Right ventricle myocardium inferior (tissue), 1 donor: ENCODE measurements around the gene COL4A6. TPM values are rescaled to one million over a fixed set of nuclear protein-coding genes. Genes with fewer than 3 reads are reported as not detected.

ENCODE experiments used
- ATAC-seq: fragments of 200-7000 bp; cut with Tn5 transposase; one replicate; pipeline ENCODE4 v1.9.1; 2020; ENCODE audit warnings: mild to moderate bottlenecking, moderate library complexity
- DNase-seq: peaks from one replicate; pipeline ENCODE4 v3.0.0; 2021; ENCODE audit errors: missing footprints
- intact Hi-C: fragments of 100-400 bp; cut with DNase I; formaldehyde crosslinking; loops from one replicate; pipeline ENCODE4 v1.11.0; 2022
- total RNA-seq: library from RNA; stranded (reverse); fragmentation: NEBNext Ultra II Directional; extraction: Animal tissue kit (Norgen Biotek cat#: 25700); gene quantifications from one replicate; pipeline ENCODE4 v1.2.1, GENCODE V29; 2021
- donor health status: DM: no; HTN: yes; CAD: no; lungs with severe emphysema.

COL4A6 gene
- total RNA-seq, 1 donor from 2014 or later, result 8.3 TPM

DNA sequence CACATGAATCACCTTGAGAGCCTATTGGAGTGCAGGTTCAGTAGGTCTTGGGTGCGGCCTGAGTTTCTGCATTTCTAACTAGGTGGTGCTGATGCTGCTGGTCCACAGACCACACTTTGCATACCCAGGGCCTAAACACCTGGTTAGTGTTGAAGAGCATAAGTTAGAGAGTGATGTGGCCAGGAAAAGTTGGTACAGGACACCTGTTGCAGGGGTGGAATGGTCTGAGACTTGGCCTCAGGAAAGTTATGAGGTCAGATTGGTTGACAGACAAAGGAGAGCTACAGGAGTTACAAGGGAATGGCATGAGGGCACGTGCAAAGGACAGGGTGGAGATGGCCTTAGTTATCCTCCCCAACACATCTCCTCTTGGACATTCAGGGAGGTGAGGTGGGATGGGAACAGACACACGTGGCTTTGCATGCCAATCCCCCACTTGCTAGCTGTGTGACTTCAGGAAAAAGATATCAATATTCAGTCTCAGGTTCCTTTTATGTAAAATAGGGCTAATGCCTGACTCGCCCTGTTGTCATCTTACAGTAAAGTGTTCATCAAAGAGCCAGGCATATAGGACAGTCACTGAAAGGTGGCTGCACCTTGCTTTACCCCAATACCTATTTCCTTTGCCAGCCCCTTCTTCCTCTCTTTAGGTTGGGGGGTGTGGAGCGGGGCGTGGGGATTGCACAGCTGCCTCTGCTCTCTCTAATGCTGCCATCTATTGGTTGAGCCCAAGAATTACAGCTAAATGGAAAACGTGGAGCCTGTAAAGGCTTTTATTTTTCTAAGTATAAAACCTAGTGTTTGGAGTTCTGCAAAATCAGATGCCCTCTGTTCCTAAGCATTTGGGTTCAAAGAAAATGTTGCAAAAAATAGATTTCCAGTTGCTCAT is 299.2 kb downstream of the COL4A6 start:
- DNase-seq (no peak), ATAC-seq (no peak)
- intact Hi-C loops, result loop anchor here (5.0 kb wide), 2 partner anchors 47 to 122 kb away; partner anchors contain the start of genes ATG4A and PSMD10

DNA sequence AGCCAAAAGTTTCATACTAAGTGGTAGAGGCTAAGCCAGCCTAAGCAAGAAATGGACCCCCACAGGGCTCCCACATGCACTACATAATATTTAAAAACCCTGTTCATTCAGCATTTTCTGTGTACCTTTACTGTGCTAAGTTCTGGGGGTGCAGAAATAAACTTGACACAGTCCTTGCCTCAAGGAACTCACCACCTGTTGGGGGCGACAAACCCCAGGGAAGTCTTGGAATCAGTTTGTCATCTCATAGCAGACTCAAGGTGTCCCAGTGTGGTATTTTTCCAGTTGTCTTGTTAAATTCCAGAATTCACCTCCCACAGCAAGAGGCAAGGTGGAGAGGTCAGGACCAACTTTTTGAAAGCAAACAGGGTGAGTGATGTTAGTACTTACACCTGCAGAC is 303.5 kb downstream of the COL4A6 start:
- intact Hi-C loops, result loop anchor here (5.0 kb wide), 2 partner anchors 42 to 117 kb away; partner anchors contain the start of genes ATG4A and PSMD10
- ATAC-seq, result no peak

DNA sequence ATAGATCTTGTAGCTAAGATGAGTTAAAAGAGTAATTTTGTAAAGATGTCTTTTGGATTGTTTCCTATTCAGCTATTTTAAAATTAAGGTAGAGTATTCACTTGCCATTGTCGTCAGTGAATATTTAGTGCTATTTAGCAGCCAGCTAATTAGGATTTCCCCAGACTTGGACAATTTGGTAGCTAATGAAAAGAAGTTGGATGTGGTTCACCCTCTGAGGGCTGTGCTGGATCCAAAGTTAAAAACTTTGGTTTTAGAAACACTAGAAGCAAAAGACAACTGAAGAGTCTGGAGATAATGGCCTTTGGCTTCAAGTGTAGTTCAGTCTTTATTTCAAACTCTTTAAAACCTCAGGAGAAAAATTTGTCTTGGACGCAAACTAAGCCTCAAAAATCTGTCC is 305.3 kb downstream of the COL4A6 start:
- ATAC-seq (no peak), DNase-seq (no peak)
- intact Hi-C loops, result no loop called here

More for the DNA sequence above, 303.5 kb downstream of the COL4A6 start:
- no peak for DNase-seq

DNA sequence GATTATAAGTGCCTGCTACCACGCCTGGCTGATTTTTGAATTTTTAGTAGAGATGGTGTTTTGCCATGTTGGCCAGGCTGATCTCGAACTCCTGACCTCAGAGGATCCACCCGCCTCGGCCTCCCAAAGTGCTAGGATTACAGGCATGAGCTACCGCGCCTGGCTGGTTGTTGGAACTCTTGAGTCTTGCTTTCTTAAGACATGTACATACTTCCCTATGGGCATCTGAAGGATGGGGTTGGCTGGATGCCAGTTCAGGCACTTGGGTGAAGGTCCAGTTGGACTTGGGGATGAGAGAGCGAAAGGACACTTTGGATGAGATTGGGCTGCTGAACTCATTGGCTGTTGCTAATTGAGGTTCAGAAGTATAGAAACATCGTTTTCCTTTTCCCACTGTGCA is 306.2 kb downstream of the COL4A6 start:
- ATAC-seq (no peak), DNase-seq (no peak)
- intact Hi-C loops, result no loop called here

DNA sequence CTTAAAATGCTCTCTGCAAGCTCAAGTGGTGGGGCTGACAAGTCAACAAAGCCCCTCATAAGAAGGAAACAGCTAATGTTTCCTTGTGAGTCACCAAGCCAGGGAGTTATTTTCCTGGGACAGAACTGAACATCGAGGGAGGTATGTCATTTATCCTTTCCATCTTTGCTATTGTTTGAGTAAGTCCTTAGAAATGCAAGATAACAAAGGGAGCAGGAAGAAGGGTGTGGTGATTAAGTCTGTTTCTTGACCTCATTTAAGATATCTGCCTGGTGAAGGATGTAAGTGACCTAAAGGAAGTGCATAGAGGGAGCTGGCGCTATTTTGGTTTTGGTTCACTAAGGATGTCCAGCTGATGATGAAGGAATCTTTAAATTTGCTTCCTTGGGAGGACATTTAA is 306.8 kb downstream of the COL4A6 start:
- ATAC-seq (no peak), DNase-seq (no peak)
- intact Hi-C loops, result no loop called here

DNA sequence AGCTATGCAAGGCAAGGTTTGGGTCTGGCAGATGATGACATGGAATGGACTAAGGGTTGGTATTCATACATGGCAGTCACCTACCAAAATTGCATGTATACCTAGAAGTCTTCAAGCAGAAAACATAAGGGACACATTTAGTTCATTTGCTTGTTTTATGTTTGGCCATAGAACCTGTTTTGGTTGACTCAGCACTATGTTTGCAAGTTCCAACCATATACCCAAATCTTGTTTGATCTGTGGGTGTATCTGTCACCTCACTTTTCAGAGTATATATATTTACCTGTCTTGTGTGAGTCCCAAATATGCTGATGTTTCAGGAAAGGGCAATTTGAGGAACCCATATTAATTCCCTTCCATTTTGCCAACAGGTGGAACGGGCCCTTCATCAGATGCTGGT is 307.3 kb downstream of the COL4A6 start:
- intact Hi-C loops, result no loop called here
- ATAC-seq, result no peak
- DNase-seq, result no peak

DNA sequence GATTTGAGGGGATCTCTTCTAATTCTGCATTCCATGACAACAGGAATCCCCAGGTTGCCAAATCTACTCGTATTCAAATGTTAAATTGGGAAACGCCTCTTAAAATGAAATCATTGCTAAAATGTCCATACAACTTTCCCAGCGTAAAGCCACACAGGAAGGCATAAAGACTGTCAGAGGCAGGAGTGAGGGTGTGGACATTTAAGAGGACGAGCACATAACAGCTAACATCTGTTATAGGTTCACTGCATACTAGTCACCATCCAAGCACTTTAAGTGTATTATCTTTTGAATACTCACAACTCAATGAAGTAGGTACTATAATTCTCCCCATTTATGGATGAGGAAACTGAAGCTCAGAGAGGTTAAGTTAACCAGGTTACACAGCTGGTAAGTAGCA is 311.1 kb downstream of the COL4A6 start:
- no peak for ATAC-seq
- intact Hi-C loops, result no loop called here

DNA sequence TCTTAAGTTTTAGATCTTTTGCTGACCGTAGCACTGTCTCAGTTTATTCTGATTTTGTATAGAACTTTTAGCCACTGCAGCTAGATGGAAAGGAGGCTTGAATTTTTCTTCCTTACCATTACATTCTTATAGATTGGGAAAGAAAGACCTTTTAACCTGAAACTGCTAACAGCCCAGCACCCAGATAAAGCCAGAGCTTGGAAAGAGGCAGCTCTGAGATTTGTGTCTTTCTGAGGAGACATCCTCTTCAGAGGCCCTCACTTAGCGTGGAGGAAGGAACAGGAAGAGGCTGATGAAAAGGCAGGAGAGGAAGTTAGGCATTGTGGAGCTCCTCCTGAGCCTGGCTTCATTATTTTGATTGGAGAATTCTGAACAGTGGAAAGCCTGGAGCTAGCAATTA is 311.6 kb downstream of the COL4A6 start:
- intact Hi-C loops, result no loop called here

More for the DNA sequence above, 311.1 kb downstream of the COL4A6 start:
- DNase-seq, result no peak

DNA sequence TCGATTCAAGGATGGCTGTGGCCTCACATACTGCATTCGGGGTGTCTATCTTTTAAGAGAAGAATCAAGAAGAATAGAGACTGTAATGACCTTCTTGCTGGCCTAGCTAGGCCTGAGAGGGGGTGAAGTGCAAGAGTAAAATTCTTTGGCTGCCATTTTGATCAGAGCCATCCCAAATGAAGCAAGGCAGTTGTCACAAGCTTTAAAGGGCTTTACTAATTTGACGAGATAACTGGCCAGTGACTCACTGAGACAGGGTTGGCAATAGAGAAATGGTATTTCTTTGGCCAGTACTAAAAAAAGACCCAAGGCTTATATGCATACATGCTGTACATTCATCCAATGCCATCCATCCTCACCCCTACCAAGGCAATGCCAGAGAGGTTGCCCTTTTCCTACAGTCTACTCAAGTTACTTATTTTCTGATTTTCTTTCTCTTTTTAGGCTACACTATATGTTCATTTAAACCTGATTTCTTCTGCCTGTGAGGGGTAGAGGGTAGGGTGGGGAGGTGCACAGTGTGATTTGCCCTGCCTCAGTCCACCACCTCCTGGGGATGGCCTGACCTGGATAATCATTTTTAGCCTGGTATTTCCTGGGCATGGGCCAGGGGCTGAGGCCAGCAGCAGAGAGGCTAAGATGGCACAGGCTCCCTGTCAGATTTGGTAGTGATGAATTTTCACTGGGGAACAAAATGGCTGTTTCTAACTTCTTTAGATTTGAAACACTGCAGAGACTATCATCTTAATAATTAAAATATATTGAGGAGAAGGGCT is 314.4 kb downstream of the COL4A6 start:
- intact Hi-C loops, result no loop called here
- DNase-seq (no peak), ATAC-seq (peak; percentile 70)

More for the DNA sequence above, 311.6 kb downstream of the COL4A6 start:
- ATAC-seq (no peak), DNase-seq (no peak)

DNA sequence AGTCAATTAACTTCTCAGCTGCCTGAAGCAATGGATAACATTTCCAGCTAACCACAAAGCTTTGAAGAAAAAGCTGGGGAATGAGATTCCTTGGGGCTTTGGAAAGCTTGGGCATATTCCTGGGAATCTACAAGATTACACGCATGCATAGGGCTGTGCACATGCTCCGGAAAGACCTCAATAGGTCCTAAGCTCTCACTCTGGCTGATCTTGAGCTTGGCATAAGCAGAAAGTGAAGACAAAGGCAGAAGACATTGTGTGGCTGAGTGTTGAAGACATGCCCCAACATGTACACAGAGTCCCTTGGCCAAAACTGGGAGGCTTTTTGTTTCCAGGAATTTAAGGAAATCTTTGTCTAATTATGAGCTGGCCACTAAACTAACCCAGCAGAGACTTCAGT is 315.5 kb downstream of the COL4A6 start:
- ATAC-seq (no peak), DNase-seq (no peak)
- intact Hi-C loops, result no loop called here

DNA sequence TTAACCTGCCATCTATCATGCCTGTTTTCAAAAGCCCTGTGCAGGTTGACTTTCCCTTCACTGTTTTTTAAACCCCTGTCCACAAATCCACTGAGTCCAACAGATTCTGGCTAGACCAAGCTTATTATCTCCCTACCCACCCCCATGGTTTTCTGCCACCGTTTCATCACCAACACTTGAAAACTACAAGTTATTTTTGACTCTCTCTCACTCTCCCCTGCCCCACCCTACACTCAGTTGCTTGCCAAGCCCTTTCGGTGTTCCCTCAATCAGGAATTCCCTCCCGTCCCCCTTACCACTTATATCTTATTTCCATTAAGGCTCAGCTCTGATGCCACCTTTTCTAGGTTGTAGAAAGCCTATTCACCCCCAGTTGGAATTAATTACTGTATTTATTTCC is 316.9 kb downstream of the COL4A6 start:
- intact Hi-C loops, result no loop called here
- DNase-seq, result no peak
- ATAC-seq, result peak; percentile 63

DNA sequence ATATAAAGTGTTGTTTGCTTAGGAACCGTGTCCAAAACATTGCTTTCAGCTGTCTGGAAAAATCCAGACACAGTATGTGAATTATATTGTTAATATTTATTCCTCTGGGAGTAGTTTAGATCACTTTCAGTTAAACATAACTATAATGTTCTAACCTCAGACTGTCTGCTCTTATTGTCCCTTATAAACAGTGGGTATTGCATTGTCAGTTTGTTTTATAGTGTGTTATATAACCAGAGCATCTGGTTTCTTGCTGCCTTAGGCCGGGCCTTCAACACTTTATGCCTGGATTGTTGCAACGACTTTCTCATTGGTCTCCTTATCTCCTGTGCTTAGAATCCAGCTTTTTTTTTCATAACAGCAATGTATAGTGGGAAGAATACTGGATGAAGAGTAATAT is 320.2 kb downstream of the COL4A6 start:
- DNase-seq (no peak), ATAC-seq (no peak)
- intact Hi-C loops, result no loop called here

DNA sequence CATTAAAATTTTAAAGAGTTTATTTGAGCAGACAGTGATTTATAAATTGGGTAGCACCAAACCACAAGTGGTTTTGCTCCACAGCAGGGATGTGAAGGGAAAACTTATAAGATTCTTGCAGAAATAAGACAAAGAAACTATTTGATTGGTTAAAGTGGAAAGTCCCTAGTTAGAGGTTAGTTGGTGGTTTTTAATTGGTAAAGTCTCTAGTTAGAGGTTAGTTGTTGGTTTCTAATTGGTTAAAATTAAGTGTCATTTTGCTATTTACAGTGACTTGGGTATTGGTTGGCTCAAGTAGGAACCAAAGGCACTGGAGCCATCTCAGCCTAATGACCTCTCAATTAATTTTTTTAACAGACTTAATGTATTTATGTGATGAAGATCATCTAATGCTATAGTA is 323.7 kb downstream of the COL4A6 start:
- intact Hi-C loops, result no loop called here
- ATAC-seq (no peak), DNase-seq (no peak)

Other genes starting within 250 kb of the COL4A6 start
- gene COL4A5, start 1.4 kb upstream of the COL4A6 start, total RNA-seq, result 6.1 TPM